ENCODE measurements around the gene ACAN.

- TF ChIP-seq CTCF (IDR thresholded peaks at IDR 0.05; ENCODE audit: low read length) (no peak), EZH2 (optimal IDR thresholded peaks at IDR 0.05; ENCODE audit: low read depth, low read length) (no peak), EZH2phosphoT487 (IDR thresholded peaks at IDR 0.05; ENCODE audit: low read length) (no peak)
Observed at GRCh38 chr15:88899251-88899650, 96.0 kb downstream of the ACAN start.

All from MM.1S (cell line).